ENCODE data around the gene ZMYND10. TPM values are rescaled to one million over a fixed set of nuclear protein-coding genes. Genes with fewer than 3 reads are reported as not detected.
"Not testable (repeated sequence)": the region's sequence is repeated elsewhere in the genome, so short reads cannot be mapped to it uniquely, and the experiment has no call there.

ZMYND10 gene
- total RNA-seq, 1 donor from 2014 or later: 0.07 TPM

- intact Hi-C loops (cut with micrococcal nuclease): no loop called here
- DNase-seq (no peak), ATAC-seq (no peak)
Observed at GRCh38 chr3:50319181-50319893, 26.2 kb downstream of the ZMYND10 start.

GRCh38 chr3:50318615-50319014 is 26.9 kb downstream of the ZMYND10 start:
- no peak for DNase-seq
- ATAC-seq: no peak

GRCh38 chr3:50318163-50318562 is 27.4 kb downstream of the ZMYND10 start:
- DNase-seq (no peak), ATAC-seq (no peak)
- intact Hi-C loops (cut with micrococcal nuclease): no loop called here

More at GRCh38 chr3:50318615-50319014, 26.9 kb downstream of the ZMYND10 start:
- intact Hi-C loops (cut with micrococcal nuclease): no loop called here

- intact Hi-C loops (cut with micrococcal nuclease): no loop called here
- ATAC-seq (no peak), DNase-seq (peak; percentile 49)
Observed at GRCh38 chr3:50317300-50317699, 28.2 kb downstream of the ZMYND10 start.

GRCh38 chr3:50316657-50317242 is 28.8 kb downstream of the ZMYND10 start:
- intact Hi-C loops (cut with micrococcal nuclease): no loop called here
- ATAC-seq: no peak
- no peak for DNase-seq

GRCh38 chr3:50314816-50315215 is 30.7 kb downstream of the ZMYND10 start:
- DNase-seq: no peak
- intact Hi-C loops (cut with micrococcal nuclease): no loop called here
- no peak for ATAC-seq

- DNase-seq: no peak
- ATAC-seq: peak; percentile 37
- intact Hi-C loops (cut with micrococcal nuclease): no loop called here
Observed at GRCh38 chr3:50314342-50314741, 31.2 kb downstream of the ZMYND10 start.

GRCh38 chr3:50312041-50312440 is 33.5 kb downstream of the ZMYND10 start:
- intact Hi-C loops (cut with micrococcal nuclease); ATAC-seq; DNase-seq: not testable (repeated sequence)

GRCh38 chr3:50304601-50305000 is 40.9 kb downstream of the ZMYND10 start:
- intact Hi-C loops (cut with micrococcal nuclease): no loop called here
- DNase-seq (no peak), ATAC-seq (no peak)

- ATAC-seq: peak; percentile 56
- DNase-seq: peak; percentile 91
- intact Hi-C loops (cut with micrococcal nuclease): no loop called here
Observed at GRCh38 chr3:50303013-50303815, 42.3 kb downstream of the ZMYND10 start, which contains the start of gene HYAL1. TSS of gene HYAL1 (minus strand) at chr3:50303574. CDS start at chr3:50302956, 618 bp downstream.

- ATAC-seq: no peak
- intact Hi-C loops (cut with micrococcal nuclease): no loop called here
- peak; percentile 47 for DNase-seq
Observed at GRCh38 chr3:50302095-50303012, 43.2 kb downstream of the ZMYND10 start.

- no peak for DNase-seq
- intact Hi-C loops (cut with micrococcal nuclease): no loop called here
- ATAC-seq: no peak
Observed at GRCh38 chr3:50300681-50301254, 44.8 kb downstream of the ZMYND10 start.

- intact Hi-C loops (cut with micrococcal nuclease): no loop called here
- ATAC-seq: peak; percentile 0
Observed at GRCh38 chr3:50299929-50300680, 45.4 kb downstream of the ZMYND10 start.

GRCh38 chr3:50299638-50299928 is 45.9 kb downstream of the ZMYND10 start:
- no peak for ATAC-seq
- intact Hi-C loops (cut with micrococcal nuclease): no loop called here
- DNase-seq: no peak

More at GRCh38 chr3:50299929-50300680, 45.4 kb downstream of the ZMYND10 start:
- peak; percentile 52 for DNase-seq

- DNase-seq (peak; percentile 100), ATAC-seq (peak; percentile 85)
- intact Hi-C loops (cut with micrococcal nuclease): no loop called here
Observed at GRCh38 chr3:50298836-50299637, 46.5 kb downstream of the ZMYND10 start, which contains the start of the genes HYAL3 and NAA80. TSS of gene HYAL3 (minus strand) at chr3:50299405. CDS start at chr3:50295602, 3,803 bp downstream. TSS of gene NAA80 (minus strand) at chr3:50299405. CDS start at chr3:50297463, 1,942 bp downstream.

GRCh38 chr3:50297896-50298725 is 47.4 kb downstream of the ZMYND10 start:
- intact Hi-C loops (cut with micrococcal nuclease): no loop called here
- DNase-seq (no peak), ATAC-seq (no peak)
